Islet precursor cell (in vitro differentiated cells): ENCODE measurements around the gene PPP1R3C.

Experiments
- DNase-seq: peaks from one replicate; pipeline ENCODE4 v3.0.0-alpha.2; 2018

Gene PPP1R3C

DNA sequence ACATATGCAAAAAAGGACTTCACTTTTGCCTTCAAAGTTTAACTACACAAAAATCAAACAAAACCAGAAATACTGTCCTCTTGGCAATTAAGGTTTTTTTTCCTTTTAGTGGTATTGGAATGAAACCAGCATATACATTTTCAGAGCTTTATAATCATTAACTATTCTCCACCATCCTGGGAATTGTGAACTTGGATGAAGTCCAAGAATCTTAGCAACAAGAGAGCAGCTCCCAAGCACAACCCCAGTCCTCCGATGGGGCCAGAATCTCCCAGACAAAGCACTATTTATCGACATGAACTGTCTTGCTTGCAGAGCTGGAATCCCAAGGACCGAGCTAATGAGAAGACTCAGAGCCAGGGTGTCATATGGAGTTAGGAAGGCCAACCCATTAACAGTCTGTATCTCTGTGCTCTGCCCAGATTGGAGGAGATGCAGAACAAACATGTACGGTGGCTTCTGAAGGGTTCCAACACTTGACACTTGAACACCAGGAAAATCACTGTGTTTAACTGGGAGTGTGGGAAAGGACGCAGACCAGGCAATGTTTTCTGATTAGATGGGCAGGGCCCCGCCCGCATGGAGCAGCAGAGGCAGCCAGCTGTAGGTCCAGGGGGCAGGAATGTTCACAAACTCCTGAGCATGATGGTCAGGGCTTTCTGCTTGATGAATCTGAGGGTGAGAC is 35.5 kb downstream of the PPP1R3C start:
- DNase-seq: no peak

DNA sequence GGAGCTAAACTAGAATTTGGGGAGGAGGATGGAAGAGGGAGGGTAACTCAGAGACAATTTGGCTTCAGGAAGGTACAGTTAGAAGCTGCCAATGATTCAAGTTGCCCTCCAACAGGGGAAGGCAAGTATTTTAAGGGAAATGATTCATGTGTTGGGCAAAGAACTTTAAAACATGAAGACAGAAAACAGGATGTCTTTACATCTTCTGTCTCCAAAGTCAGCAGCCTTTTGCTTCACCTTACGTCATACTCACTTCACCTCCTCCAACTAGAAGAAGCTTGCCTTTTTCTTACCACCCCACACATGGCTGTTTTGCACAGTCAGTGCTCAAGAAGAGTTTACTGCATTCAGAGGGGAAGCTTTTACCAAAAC is 36.1 kb downstream of the PPP1R3C start:
- no peak for DNase-seq

DNA sequence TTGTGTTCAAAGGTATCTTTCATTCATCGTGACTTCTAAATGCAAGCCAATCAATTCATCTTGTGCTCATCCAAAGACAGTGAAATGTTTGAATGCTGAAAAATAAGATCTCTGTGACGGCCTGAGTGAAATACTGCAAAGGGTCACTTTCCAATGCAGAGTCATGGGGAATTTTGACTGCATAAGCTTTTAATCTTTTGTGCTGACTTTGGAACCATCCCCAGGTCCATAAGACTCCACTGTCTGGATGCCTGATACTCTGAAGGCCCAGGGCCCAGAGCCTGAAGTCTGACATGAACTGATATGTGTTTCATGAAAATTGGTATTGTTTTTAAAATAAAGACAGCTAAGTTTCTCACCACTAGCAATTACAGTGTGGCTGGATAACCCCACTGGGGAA is 39.0 kb downstream of the PPP1R3C start:
- no peak for DNase-seq

DNA sequence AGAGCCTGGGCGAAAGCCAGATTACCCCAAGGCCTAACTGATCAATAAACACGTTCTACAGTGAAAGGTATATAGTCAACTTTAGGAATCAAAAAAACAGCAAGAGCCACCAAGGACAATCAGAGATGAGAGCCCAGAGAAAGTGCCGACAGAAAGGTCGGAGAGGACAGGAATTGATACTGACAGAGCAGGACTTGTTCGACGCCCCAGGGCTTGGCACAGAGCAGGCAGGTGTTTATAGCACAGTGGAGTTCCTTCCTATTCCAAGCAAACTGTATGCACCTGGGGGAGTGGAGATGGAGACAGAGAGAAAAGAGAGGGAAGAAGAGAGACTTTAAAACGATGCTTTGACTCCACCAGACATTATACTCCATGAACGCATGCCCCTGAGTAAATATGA is 39.5 kb downstream of the PPP1R3C start:
- DNase-seq: no peak

DNA sequence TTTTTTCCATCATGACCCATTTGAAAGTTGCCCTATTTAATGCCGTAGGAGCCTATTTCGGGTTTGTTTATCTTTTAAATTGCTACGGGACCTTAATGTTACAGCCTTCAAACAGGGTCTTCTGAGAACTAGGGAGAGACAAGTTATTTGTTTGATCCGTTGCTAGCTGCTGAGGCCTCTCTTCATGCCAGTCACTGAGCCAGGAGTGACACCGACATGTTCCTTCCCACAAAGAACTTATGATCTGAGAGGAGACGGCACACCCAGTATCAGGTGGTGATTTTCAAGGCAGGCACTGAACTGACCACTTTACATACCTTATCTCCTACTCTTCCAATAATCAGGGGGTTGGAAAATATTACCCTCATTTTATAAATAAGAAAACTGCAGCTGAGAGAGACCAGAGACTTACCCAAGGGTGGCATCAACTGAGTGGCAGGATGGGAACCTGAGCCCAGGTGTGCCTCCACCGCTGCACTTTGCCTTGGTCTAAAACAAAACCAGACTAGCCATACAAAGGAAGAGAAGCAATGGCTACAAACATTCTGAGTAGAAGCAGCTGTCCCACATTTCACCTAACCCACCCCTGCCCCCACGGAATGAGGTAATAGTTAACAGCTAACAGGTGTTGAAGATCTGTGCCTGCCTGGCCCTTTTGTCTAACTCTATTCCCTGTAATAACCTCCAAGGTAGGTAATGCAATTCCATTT is 40.5 kb downstream of the PPP1R3C start:
- DNase-seq: no peak

DNA sequence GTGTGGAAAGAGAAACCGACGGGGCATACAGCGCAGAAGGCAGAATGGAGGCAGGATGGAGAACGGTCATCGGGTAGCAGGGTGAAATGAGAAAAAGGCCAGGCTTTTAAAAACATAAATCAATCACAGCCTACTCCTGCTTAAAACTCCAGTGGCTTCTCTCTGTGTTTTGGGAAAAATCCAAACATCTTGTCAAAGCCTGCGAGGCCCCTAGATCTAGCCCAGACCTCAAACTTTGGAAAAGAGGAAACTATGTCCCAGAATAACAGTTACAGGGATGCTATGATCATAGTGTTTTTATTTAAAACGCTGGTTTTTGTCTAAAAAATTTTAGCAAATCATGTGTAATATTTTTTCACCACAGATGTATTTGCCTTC is 41.1 kb downstream of the PPP1R3C start:
- no peak for DNase-seq

DNA sequence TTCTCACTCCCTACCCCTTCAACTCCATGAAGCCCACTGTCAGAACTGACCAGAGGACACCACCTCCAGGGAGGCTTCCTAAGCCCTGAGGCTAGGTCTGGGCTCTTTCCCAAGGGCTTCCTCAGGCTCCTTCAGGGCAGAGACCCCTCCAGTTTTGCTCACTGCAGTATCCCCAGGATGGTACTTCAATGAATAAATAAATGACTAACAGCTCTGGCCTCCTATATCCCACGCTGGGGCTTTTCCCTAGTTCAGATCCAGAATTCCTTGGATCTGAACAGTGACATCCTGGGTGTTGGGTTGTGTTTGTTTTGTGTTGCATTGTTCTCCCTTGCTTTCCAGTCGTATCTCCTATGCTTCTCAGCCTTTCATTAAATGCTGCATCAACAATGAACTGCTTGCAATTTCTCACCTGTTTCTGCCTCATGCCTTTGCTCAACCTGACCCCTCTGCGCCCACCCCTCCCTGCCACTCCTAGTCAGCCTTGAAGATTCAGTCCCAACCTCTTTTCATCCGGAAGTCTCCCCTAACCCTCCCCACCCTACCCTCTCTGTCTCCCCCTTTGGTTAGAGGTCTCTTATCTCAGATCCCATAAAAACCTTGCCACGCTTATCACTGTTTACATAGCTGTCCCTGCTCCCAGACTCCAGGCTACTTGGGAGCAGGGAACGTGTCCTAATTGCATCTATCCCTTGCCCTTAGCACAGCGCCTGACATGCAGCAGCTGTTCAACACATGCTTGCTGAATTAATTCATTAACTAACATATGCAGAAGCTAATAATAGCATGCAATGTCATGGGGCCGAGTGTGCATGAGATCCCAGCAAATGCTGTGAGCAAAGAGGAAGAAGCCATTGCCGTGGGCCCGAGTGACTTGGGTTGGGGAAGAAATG is 41.7 kb downstream of the PPP1R3C start:
- peak; percentile 62 for DNase-seq

DNA sequence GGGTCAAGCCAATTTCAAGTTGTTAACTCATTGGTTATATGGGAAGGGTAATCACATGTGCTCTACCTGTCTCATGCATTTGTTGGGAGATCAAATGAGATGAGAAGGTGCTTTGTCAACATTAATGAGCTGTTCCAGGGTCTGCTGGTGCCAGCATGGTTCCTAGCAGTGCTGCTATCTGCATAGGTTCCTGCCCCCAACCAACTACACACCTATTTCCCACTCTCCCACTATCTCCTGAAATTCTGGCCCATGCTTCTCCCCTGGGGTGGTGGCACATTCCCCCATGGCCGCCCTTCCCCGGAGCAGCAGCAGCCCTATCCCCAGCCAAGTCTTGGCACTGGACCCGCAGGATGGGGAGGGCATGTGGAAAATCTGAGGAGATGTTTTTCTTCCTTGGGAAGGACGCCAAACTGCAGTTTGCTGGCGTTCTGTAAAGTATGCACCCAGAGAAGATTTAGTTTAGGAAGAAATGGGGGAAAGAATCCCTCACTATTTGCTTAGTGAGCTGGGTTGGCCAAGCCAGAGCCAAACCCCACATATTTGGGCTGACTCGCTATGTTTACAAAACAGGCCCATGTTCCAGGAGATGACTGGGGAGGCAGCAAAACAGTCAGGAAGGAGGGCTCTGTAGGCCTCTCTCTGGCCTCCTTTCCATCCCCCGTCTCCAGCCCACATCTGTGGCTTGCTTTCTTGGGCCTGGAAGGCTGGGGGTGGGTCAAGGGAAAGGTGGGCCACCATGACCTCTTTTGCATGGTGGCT is 42.5 kb downstream of the PPP1R3C start:
- DNase-seq: no peak

DNA sequence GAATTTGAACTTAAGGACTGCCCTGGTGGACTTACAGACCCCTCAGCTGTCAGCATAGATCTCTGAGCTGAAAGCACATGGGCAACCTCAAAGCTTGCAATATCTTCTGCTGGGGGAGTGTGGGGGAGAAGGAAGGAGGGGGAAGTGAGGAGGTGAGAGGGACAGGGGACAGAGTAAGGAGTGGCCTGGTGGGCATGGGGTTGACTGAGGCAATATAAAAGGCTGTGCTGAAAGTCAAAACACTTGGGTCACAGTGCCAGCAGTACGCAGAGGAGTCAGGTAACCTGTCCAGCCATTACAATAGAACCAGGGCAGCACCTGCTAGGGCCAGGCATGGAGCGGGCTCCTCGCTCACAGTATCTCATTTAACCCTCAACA is 43.2 kb downstream of the PPP1R3C start:
- DNase-seq: no peak

DNA sequence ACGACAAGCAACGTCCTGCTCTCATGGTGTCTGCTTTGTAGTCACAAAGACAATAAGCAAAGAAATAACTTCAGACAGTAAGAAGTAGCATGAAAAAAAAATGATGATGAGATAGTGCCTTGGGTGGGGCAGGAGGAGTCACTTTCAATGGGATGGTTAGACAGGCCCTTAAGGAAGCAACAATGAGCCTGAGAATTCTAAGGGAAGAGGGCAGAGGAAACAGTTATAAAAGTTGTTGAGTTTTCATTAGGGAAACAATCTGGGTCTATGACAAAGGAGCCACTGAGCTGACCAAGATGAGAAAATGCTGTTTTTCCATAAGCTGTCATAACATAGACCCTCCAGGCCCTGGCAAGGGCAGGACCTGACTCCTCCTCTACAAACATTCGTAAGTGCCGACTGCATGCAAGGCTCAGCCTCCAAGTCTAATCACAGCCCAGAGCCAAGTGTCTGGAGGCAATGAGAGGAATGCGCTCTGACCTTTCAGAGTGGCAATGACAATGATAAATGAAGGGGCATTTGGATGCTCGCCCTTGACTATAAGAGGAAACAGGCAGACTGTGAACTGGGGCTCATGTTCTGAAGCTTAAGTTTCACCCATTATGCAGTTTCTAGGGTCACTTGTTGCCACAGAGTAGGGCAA is 43.7 kb downstream of the PPP1R3C start:
- DNase-seq: peak; percentile 76

DNA sequence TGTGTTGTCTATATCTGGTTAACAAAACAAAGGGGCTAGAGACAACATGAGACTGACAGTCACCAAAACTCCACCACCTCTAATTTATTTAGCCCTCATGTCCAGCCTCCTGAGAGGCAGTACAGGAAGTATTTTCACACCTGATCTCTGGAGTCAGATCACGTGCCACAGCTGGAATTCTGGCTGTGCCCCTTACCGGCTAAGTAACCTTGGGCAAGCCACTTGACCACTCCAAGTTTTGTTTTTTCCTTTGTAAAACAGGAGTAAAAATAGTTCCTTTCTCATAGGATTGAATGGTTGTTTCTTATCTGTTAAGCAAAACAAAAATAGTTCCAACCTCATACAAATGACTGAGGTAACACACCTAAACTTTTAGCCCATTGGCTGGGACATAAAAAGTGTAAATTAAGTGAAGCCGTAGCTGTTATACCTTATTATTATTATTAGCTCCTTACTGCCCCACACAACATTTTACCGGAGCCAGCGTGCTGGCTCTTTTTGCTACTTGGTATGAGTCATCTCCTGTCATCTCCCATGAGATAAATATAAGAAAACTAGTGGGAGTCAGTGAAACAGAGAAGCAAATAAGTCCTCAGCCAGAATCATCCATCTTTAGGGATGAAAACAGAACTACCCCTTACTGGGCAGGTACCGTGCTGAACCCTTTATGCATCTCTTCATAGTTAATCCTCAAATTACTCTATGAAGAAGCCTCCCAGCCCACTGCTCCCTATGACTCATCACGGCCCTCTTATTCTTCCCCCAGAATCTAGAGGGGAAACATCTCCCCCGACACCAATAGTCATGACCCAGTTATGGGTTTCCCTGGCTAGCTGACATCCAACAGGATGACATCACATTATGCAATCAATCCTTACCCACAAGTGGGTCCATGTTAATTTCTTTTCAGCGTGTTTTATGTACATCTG is 44.9 kb downstream of the PPP1R3C start:
- no peak for DNase-seq

DNA sequence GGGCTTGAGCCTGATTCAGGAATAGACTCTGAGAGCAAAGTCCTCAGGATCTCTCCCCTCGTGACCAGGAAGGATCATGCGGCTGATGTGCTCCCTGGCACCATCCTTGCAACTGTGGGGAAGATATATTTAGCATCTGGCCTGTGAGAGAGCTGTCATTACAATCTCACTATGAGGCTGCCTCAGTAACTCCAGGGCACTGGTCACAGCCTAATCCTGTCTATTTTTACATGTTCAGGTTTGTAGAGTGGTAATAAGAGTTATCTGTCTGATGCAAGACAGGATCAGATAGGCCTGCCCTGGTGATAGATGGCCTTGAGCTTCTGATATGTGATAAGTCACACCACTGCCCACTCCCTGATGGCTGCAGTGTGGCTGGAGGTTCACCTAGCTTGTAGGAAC is 50.7 kb downstream of the PPP1R3C start:
- no peak for DNase-seq

DNA sequence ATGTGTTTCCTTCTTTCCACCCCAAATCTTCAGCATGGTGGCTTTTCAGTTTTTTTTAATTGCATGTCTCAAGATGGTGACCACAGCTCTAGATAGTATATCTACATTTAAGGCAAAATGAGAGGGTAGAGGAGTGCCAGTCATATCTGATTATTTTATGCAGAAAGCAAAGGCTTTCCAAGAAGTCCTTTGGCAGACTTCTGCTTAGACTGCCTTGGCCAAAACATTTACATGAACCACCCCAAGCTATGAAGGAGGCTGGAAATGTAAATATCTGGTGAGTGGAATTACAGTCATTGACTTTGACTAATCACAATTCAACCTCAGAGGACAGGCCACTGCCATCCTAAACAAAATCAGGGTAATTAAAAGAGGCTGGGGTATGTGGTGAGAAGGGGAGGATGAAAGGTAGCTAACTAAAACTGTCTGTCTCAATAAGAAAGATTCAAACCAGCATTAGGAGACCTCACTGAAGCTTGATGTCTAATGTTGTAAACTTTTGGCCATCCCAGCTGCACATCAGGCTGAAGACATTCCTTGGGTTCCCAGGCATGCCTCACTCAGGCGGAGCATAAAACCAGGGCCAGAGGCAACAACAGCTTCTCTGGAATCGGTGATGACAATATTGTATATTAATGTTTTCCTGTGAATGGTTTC is 53.4 kb downstream of the PPP1R3C start:
- DNase-seq: no peak
